ENCODE results near the gene SMG5.
"Not testable (repeated sequence)": the region's sequence is repeated elsewhere in the genome, so short reads cannot be mapped to it uniquely, and the experiment has no call there.

The SMG5 gene

DNA sequence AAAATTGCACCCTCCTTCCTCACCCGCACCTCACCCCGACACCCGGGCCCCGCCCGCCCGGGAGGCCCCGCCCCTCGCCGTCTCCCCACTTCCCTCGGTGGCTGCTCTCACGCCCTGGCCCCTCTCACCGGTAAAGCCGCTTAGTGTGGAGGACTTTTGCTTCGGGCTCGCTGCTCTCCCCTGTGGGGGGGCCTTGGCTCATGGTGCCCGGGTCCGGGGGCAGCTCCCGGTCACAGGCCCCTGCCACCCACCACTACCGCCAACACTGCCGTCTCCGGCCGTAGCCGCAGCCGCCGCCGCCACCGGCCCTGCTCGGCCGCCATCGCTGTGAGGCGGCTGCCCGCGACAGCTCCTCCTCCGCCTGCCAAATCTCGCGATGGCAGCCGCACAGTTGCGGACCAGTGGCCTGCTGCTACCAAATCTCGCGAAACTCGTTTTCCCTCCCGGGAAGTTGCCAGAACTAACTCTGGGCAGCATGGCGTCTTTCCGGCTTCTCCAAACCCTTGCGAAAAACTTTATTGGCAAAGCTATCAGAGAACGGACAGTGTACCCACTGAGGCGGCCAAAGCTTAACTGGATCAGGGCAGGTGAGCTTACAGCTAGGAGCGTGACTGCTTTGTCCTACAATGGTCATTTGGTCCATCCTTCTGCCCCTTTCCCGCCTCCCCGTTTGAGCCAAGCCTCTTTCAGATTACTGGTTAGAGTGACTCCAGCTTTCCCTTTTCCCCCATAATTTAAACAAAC is at the start of gene SMG5:
SMG5 (minus strand) TSS at position 347 of the 744 bp plus-strand sequence; CDS start at position 202, 145 bp downstream.
- peak; percentile 64 for DNase-seq

- DNase-seq = not testable (repeated sequence)
These were observed 40.6 kb upstream of the SMG5 start for GRCh38 chr1:156323179-156323578.

DNA sequence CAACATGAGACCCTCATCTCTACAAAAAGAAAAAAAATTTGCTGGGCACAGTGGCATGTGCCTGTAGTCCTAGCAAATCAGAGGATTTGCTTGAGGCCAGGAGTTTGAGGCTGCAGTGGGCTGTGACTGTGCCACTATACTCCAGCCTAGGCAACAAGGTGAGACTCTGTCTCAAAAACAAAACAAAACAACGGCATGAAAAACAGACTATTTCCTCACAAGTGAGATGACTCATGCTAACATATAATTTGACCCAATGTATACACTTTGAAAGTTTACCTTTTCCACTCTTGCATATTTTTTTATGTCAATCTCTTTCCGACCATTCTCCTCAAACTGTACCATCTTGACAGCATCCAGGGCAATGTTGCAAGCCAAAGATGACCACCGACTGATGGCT is 37.9 kb upstream of the SMG5 start:
- no peak for DNase-seq

- no peak for DNase-seq
These were observed 37.0 kb upstream of the SMG5 start for GRCh38 chr1:156319664-156320063.

- DNase-seq = no peak
These were observed 34.3 kb upstream of the SMG5 start for GRCh38 chr1:156316909-156317308.

DNA sequence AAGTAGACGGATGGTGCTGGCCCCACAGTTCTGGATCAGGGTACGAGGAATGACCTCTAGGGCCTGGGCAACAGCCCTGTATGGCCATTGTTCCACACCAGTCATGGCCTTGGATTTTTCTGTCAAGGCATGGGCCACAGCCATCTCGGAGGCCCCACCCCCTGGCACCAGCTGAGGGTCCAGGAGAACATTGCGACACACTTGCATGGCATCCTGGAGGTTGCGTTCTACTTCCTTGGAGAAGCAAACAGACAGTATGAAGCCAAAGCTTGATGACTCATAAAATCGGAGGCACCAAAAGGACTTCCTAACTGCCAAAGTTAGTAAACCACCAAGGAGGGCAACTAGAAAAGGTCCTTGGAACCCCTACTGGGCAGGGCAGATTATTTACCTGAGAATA is 28.3 kb upstream of the SMG5 start:
- DNase-seq = no peak

GRCh38 chr1:156308078-156308477 is 25.5 kb upstream of the SMG5 start:
- no peak for DNase-seq

DNA sequence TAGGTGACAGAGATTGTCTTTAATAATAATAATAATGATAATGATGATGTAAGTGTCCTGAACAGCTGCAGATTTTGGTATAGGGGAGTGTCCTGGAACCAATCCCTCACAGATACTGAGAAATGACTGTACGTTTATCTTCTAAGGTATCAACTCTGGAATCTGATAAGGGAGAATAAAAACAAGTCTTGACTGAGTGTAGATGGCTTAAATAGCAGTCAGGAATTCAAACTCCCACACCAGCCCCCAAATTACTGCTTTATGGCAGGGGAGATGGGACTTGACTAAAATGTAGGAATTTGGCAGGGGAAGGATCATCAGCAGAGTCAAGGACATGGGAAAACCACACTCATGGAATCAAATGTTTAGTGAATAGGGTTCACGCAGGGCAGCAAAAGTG is 22.6 kb upstream of the SMG5 start:
- DNase-seq = no peak

GRCh38 chr1:156303241-156303640 is 20.6 kb upstream of the SMG5 start:
- no peak for DNase-seq

DNA sequence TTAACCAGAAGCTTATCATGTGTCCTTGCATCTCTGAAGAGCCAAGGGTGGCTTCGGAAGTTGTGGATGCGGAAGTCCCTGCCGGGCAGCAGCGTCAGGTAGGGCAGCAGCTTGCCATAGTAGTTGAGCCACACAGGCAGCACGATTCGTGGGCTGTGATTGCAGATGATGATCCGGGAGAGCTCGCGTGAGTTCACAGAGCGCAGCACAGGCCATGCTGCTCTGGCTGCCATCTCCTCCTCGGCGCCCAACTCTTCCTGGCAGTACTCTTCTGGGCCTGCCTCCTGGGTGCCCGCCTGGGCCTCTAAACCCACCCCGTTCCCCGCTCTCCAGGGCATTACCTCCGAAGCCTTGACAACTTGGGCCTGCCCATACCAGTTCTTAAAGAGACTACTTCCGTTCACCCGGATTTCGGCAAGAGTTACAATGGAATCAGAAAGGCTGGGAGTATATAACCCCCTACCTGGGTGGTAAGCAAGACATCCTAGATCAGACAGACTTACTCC is 16.3 kb upstream of the SMG5 start, which contains the start of gene VHLL:
VHLL (minus strand) TSS at position 456 of the 506 bp plus-strand sequence; CDS start at position 338, 118 bp downstream.
- no peak for DNase-seq

DNA sequence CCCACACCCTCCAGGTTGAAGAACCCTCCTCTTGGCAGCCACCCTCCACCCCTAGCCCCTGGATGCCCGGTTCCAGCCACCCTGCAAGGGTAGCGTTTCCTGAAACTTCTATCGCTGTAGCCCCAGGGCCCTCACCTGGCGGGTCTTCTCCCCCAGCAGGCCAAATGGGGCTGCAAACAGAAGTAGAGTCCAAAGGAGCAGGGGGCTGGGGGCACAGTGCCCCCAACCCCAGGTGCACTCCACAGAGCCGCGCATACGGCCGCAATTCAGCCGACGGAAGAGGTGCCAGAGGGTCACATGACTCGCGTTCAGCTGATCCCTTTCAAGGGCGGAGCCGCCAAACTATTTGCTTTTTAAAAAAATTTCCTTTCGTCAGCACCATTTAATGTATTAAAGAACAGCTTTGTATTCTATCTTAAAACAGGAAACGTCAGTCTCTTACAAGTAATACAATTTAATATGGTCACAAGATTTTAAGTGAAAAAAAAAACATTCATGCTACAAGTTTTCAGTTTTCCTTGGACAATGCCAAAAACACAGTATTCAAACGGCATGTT is 12.8 kb upstream of the SMG5 start, which contains the start of gene GLMP:
GLMP (minus strand) TSS at position 289 of the 557 bp plus-strand sequence; CDS start at position 255, 34 bp downstream.
- DNase-seq = no peak

DNA sequence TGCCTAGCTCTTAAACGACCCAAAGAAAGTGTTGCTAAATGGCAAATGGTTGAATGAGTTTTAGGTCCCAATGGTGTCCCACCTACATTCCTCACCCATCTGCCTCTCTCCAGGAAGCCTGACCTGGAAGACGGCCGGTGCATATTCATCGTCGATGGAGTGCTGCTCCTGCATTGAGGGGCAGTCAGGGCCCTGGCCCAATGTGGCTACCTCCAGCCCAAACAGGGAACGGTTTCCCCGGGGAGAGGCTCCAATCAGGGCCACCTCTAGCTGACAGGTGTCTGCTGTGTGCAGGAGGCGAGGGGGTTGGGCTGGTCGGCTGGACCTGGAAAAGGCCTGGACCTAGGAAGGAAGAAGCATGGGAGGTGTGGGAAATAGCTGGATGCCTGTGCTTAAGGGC is 11.3 kb upstream of the SMG5 start:
- no peak for DNase-seq

GRCh38 chr1:156293098-156293434 is 10.4 kb upstream of the SMG5 start:
- no peak for DNase-seq

DNA sequence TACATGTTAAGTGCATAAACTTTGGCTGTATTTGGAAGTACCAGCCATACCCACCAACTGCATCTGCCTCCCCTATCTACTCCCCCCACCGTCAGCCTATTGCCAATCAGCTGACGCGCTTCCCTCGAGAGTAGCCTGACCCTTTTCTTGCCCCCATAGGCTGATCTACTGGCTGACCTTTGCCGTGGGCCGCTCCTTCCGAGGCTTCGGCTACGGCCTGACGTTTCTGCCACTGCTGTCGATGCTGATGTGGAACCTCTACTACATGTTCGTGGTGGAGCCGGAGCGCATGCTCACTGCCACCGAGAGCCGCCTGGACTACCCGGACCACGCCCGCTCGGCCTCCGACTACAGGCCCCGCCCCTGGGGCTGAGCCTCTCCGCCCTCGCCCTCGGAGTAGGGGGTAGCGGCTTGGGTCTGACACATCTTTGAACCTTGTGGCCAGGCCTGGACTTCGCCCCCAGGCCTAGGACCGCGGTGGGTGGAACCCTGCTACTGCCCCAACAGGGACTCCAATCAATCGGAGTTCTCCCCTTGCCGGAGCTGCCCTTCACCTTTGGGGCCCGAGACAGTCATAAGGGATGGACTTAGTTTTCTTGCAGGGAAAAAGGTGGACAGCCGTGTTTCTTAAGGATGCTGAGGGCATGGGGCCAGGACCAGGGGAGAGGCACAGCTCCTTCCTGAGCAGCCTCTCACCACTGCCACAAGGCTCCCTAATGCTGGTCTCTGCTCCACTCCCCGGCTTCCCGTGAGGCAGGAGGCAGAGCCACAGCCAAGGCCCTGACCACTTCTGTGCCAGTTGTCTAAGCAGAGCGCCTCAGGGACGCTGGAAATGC is 8.8 kb upstream of the SMG5 start:
- peak; percentile 61 for DNase-seq

DNA sequence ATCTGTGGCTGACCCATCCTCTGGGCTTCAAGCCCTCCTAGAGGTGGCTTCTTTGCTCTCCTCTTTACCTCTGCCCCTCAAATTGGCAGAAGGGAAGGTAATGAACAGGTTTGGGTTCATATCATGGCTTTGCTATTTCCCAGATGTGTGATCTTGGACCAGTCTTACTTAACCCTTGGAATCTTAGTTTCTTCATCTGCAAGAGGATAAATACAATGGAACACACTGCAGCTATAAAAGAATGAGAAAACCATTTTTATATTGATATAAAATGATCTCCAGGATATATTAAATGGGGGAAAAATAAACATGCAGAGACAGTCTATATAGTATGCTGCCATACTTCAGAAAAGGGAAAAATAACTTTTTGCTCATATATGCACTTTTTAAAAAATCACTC is 7.2 kb upstream of the SMG5 start:
- no peak for DNase-seq

GRCh38 chr1:156286061-156286460 is 3.4 kb upstream of the SMG5 start:
- DNase-seq = no peak

GRCh38 chr1:156285437-156285836 is 2.8 kb upstream of the SMG5 start:
- no peak for DNase-seq

DNA sequence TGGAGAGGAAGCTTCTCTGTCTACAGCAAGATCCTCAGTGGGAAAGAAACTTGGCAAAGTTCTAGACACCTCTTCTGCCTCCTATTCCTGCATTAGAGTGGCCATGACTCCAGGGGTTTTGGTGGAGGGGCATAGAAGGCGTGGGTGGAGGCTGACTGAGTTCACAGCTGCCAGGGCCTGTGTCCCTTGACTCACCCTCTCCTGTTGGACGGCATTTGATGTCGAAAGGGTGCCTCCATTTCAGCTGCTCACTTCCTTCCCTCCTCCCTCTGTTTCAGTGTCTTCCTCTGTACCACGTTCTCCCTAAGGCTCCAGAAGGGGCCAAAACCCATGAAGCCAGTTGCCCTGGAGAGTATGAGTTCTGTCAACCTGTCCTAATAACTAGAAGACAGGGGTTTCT is 2.1 kb upstream of the SMG5 start:
- DNase-seq = no peak

- DNase-seq = no peak
These were observed 1.5 kb upstream of the SMG5 start, which contains the start of gene TMEM79 for GRCh38 chr1:156284112-156284511. TMEM79 (plus strand) TSS chr1:156284325; CDS start chr1:156285227, 902 bp downstream.

DNA sequence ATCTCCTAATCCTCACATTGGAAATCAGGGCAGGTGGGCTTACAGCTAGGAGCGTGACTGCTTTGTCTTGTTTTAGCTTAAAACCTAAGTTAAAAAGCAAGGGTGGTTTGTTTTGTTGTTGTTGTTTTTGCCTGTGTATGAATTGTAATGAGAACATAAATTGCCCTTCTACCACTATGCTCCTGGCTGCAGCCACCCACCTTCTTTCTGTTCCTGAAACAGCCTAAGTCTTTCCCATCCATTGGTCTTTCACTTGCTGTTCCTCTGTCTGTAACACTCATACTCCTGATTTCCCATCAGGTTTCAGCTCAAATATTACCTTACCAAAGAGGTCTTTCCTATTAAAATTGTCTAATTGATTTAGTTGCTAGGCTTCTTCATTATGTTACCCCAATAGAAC is 896 bp upstream of the SMG5 start:
- DNase-seq = no peak

- DNase-seq = no peak
These were observed 739 bp downstream of the SMG5 start for GRCh38 chr1:156281693-156282478.

DNA sequence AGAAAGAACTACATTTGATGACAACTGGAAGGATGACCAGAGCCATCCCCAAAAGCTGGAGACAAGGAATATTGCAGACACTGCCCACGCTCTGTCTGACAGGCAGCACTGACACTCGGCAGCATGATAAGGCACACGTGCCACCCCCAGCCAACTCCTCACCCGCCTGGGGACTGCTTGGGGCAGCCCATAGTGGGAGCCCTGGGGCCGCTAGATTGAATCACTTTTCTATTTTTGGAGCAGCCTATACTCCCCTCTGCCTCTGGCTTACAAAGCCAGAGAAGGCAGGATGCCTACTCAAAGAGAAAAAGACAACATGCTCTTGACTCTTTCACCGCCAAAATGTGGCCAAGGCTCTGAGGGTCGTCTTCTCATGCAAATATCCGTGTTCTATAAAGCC is 1.3 kb downstream of the SMG5 start:
- DNase-seq = no peak

DNA sequence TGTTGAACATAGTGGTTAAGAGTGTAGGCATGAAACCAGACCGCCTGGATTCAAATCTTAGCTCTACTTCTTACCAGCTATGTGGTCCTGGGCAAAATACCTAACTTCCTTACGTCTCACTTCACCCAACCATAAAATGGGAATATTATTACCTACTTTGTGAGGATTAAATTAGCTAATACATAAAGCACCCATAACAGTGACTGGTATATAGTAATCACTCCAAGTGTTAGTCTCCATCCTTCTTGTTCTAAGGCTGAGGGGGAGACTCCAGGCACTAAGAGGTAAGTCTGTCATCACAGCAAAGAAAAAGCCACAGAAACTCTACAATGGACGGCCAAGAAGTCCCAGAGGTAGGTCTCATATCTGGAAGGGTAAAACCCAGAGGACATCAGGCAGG is 2.8 kb downstream of the SMG5 start:
- DNase-seq = no peak
